ENCODE measurements around the gene CCT6B. TPM values are rescaled to one million over a fixed set of nuclear protein-coding genes. Genes with fewer than 3 reads are reported as not detected.

CCT6B gene
- total RNA-seq, 1 experiment from 2014 or later, result 2.8 TPM

- TF ChIP-seq FOXJ3 (CRISPR knock-in tag; IDR thresholded peaks at IDR 0.05; ENCODE audit: borderline replicate concordance), result no peak
- TF ChIP-seq CTCF (IDR thresholded peaks at IDR 0.05), result no peak
- TF ChIP-seq ELF4 (CRISPR knock-in tag; IDR thresholded peaks at IDR 0.05; ENCODE audit: low read depth), result no peak
- TF ChIP-seq ZNF281 (CRISPR knock-in tag; IDR thresholded peaks at IDR 0.05), result no peak
- no peak for TF ChIP-seq ATF6 (CRISPR knock-in tag; IDR thresholded peaks at IDR 0.05)
- no peak for TF ChIP-seq RORB (CRISPR knock-in tag; IDR thresholded peaks at IDR 0.05)
- TF ChIP-seq E2F5 (CRISPR knock-in tag; IDR thresholded peaks at IDR 0.05), result no peak
- TF ChIP-seq MXD4 (CRISPR knock-in tag; IDR thresholded peaks at IDR 0.05; ENCODE audit: borderline replicate concordance), result no peak
- TF ChIP-seq TP53 (CRISPR knock-in tag; IDR thresholded peaks at IDR 0.05), result no peak
- TF ChIP-seq IRF1 (CRISPR knock-in tag; IDR thresholded peaks at IDR 0.05), result no peak
- TF ChIP-seq NR1H2 (CRISPR knock-in tag; IDR thresholded peaks at IDR 0.05), result no peak
- TF ChIP-seq SOX15 (CRISPR knock-in tag; IDR thresholded peaks at IDR 0.05), result no peak
- no peak for TF ChIP-seq CBFB (CRISPR knock-in tag; IDR thresholded peaks at IDR 0.05; ENCODE audit: low read depth)
- ChIA-PET POLR2A (no interaction called here), CTCF (interaction anchor here (2.0 to 4.8 kb wide), 2 partner anchors 351 to 366 kb away, joined by 4 to 46 read pairs; no protein-coding TSS in a partner anchor)
- H3K4me3 Mint-ChIP-seq, result no peak overlapping the region
- no peak overlapping the region for H3K27ac Mint-ChIP-seq
- peaks cover 3% of the 10 kb centered on the region; the same call in 1 of the 2 replicates for H3K4me1 Mint-ChIP-seq
- no peaks in the 10 kb centered on the region for H3K9me3 Mint-ChIP-seq
- no peaks in the 10 kb centered on the region for H3K36me3 Mint-ChIP-seq
- DNase-seq (ENCODE audit: low spot score) (no peak), ATAC-seq (no peak)
- peaks cover 21% of the 10 kb centered on the region for H3K27me3 Mint-ChIP-seq (ENCODE audit: low read depth)
These were observed 66.3 kb downstream of the CCT6B start for GRCh38 chr17:34894964-34895363.

- no peak for TF ChIP-seq ZNF317 (CRISPR knock-in tag; IDR thresholded peaks at IDR 0.05; ENCODE audit: borderline replicate concordance, low read depth)
- TF ChIP-seq CTCF (IDR thresholded peaks at IDR 0.05), result peak; percentile 74
- CTCF ChIA-PET, result interaction anchor here (0.7 to 4.8 kb wide), 6 partner anchors 9 to 449 kb away, joined by 3 to 46 read pairs (median 4); no protein-coding TSS in a partner anchor
- Mint-ChIP-seq H3K27me3 (ENCODE audit: low read depth) (peaks cover 18% of the 10 kb centered on the region), H3K4me3 (no peak overlapping the region), H3K27ac (no peak overlapping the region), H3K9me3 (no peaks in the 10 kb centered on the region), H3K36me3 (no peaks in the 10 kb centered on the region), H3K4me1 (peaks cover 3% of the 10 kb centered on the region; the same call in 1 of the 2 replicates)
- DNase-seq (ENCODE audit: low spot score) (peak; percentile 71), ATAC-seq (peak; percentile 95)
- POLR2A ChIA-PET, result interaction anchor here (0.5 to 1.1 kb wide), 2 partner anchors 308 to 643 kb away, joined by 3 to 5 read pairs; no protein-coding TSS in a partner anchor
These were observed 68.6 kb downstream of the CCT6B start for GRCh38 chr17:34892461-34893249.

Measured in WTC11 (cell line).